K562 (cell line): ENCODE results near the gene ANKRD10.

Source experiments
- ATF6 ChIP-seq: sonication (generic); formaldehyde crosslinking; IDR thresholded peaks from 2 replicates; pipeline ENCODE4 v1.4.0; 2020; ENCODE audit warnings: mild to moderate bottlenecking, missing genetic modification reagents
- CCAR2 ChIP-seq: fragments of 200-400 bp; formaldehyde crosslinking; IDR thresholded peaks from 2 replicates; pipeline ENCODE4 v1.6.1; 2017; ENCODE audit warnings: mild to moderate bottlenecking, low read depth, low read length
- HIVEP1 ChIP-seq: fragments of 250-450 bp; sonication (Bioruptor Pico); IDR thresholded peaks from 2 replicates; pipeline ENCODE4 v1.4.0; 2020; ENCODE audit warnings: mild to moderate bottlenecking
- POLR2A ChIP-seq: fragments of 450-650 bp; conservative IDR thresholded peaks from 2 replicates; pipeline ENCODE4 v1.6.1; 2016

- TF ChIP-seq POLR2A (no peak), HIVEP1 (CRISPR knock-in tag) (no peak), CCAR2 (no peak), ATF6 (CRISPR knock-in tag) (no peak)
Observed at GRCh38 chr13:110872034-110872767, 42.7 kb downstream of the ANKRD10 start.
